Loucy (cell line): Measurements from ENCODE around the gene ALPI.

ENCODE experiments used
- H2AFZ ChIP-seq: fragments of 200-600 bp; sonication (generic); 2 replicates; pipeline ENCODE4 v1.6.0; 2016; ENCODE audit warnings: antibody characterized with exemption, mild to moderate bottlenecking, low read length, moderate library complexity
- H3F3A ChIP-seq: fragments of 200-600 bp; 2 replicates; pipeline ENCODE4 v1.6.0; 2016; ENCODE audit warnings: antibody characterized with exemption, low read depth, mild to moderate bottlenecking
- H3K27me3 ChIP-seq: fragments of 200-600 bp; sonication (generic); 2 replicates; pipeline ENCODE4 v1.6.1; 2014; ENCODE audit warnings: low read length, mild to moderate bottlenecking; ENCODE audit not compliant: insufficient read depth, poor library complexity, severe bottlenecking
- H3K36me3 ChIP-seq: fragments of 200-600 bp; sonication (generic); 2 replicates; pipeline ENCODE4 v1.6.1; 2016; ENCODE audit warnings: low read length; ENCODE audit not compliant: insufficient read depth
- H3K4me1 ChIP-seq: fragments of 200-600 bp; sonication (generic); 2 replicates; pipeline ENCODE4 v1.5.1; 2014; ENCODE audit warnings: low read length, mild to moderate bottlenecking; ENCODE audit not compliant: insufficient read depth, poor library complexity, severe bottlenecking
- H3K4me2 ChIP-seq: fragments of 200-600 bp; sonication (generic); 2 replicates; pipeline ENCODE4 v1.6.0; 2014; ENCODE audit warnings: antibody characterized with exemption, low read length, low read depth, mild to moderate bottlenecking; ENCODE audit not compliant: poor library complexity, severe bottlenecking
- H3K4me3 ChIP-seq: fragments of 200-600 bp; sonication (generic); 2 replicates; pipeline ENCODE4 v1.5.1; 2014; ENCODE audit warnings: low read length, mild to moderate bottlenecking, mixed read lengths; ENCODE audit not compliant: poor library complexity, severe bottlenecking
- H3K79me2 ChIP-seq: fragments of 200-600 bp; sonication (generic); 2 replicates; pipeline ENCODE4 v1.6.1; 2014; ENCODE audit warnings: low read length; ENCODE audit not compliant: insufficient read depth
- H3K9ac ChIP-seq: fragments of 200-600 bp; sonication (generic); 2 replicates; pipeline ENCODE4 v1.6.0; 2014; ENCODE audit warnings: mild to moderate bottlenecking, low read depth, low read length, moderate library complexity; ENCODE audit not compliant: poor library complexity, severe bottlenecking
- H3K9me2 ChIP-seq: fragments of 200-600 bp; sonication (generic); replicated peaks from 2 replicates; pipeline ENCODE4 v1.6.1; 2016; ENCODE audit warnings: low read depth, low read length, mixed read lengths
- H3K9me3 ChIP-seq: fragments of 200-600 bp; sonication (generic); 2 replicates; pipeline ENCODE4 v1.6.1; 2014; ENCODE audit warnings: mild to moderate bottlenecking, antibody characterized with exemption, low read length, low read depth; ENCODE audit not compliant: insufficient read depth
- H4K20me1 ChIP-seq: fragments of 200-600 bp; sonication (generic); 2 replicates; pipeline ENCODE4 v1.6.0; 2014; ENCODE audit warnings: antibody characterized with exemption, low read length, mild to moderate bottlenecking; ENCODE audit not compliant: insufficient read depth, poor library complexity, severe bottlenecking
- CTCF ChIP-seq: fragments of 200-600 bp; sonication (generic); conservative IDR thresholded peaks from 2 replicates; pipeline ENCODE4 v1.5.1; 2014; ENCODE audit warnings: mild to moderate bottlenecking, antibody characterized with exemption, low read length
- EZH2phosphoT487 ChIP-seq: fragments of 200-600 bp; IDR thresholded peaks from 2 replicates; pipeline ENCODE4 v1.6.1; 2018; ENCODE audit warnings: antibody characterized with exemption, mild to moderate bottlenecking, moderate library complexity, borderline replicate concordance

Gene ALPI

GRCh38 chr2:232501794-232502390 is 45.9 kb downstream of the ALPI start:
- no peak for TF ChIP-seq EZH2phosphoT487
- no peak for TF ChIP-seq CTCF
- H3K9ac ChIP-seq = no peak overlapping the region
- H3K9me3 ChIP-seq = no peaks in the 10 kb centered on the region
- no peaks in the 10 kb centered on the region for H3K36me3 ChIP-seq
- H4K20me1 ChIP-seq = no peaks in the 10 kb centered on the region
- no peaks in the 10 kb centered on the region for H3K79me2 ChIP-seq
- H3K4me2 ChIP-seq = no peak overlapping the region
- no peaks in the 10 kb centered on the region for H3F3A ChIP-seq
- no peak overlapping the region for H2AFZ ChIP-seq
- H3K4me1 ChIP-seq = no peaks in the 10 kb centered on the region
- no peaks in the 10 kb centered on the region for H3K9me2 ChIP-seq
- no peaks in the 10 kb centered on the region for H3K27me3 ChIP-seq
- no peak overlapping the region for H3K4me3 ChIP-seq

- Histone ChIP-seq H3K27me3 (no peaks in the 10 kb centered on the region), H2AFZ (no peak overlapping the region), H3K4me3 (no peak overlapping the region)
These were observed 46.6 kb downstream of the ALPI start for GRCh38 chr2:232502511-232502910.

GRCh38 chr2:232502911-232503808 is 47.2 kb downstream of the ALPI start:
- Histone ChIP-seq H3K4me1 (no peaks in the 10 kb centered on the region), H4K20me1 (no peaks in the 10 kb centered on the region), H3K36me3 (no peaks in the 10 kb centered on the region), H3K9me2 (no peaks in the 10 kb centered on the region), H3K9ac (no peak overlapping the region), H3F3A (no peaks in the 10 kb centered on the region), H3K79me2 (no peaks in the 10 kb centered on the region), H3K27me3 (no peaks in the 10 kb centered on the region), H3K9me3 (no peaks in the 10 kb centered on the region), H3K4me3 (no peak overlapping the region), H2AFZ (no peak overlapping the region), H3K4me2 (no peak overlapping the region)
- TF ChIP-seq EZH2phosphoT487 (no peak), CTCF (no peak)

More at GRCh38 chr2:232502511-232502910, 46.6 kb downstream of the ALPI start:
- Histone ChIP-seq H3F3A (no peaks in the 10 kb centered on the region), H3K9ac (no peak overlapping the region), H3K9me2 (no peaks in the 10 kb centered on the region), H3K36me3 (no peaks in the 10 kb centered on the region), H4K20me1 (no peaks in the 10 kb centered on the region), H3K9me3 (no peaks in the 10 kb centered on the region), H3K79me2 (no peaks in the 10 kb centered on the region), H3K4me2 (no peak overlapping the region), H3K4me1 (no peaks in the 10 kb centered on the region)
- TF ChIP-seq EZH2phosphoT487 (no peak), CTCF (no peak)
